CD4-positive, CD25-positive, alpha-beta regulatory T cell (primary cell): ENCODE measurements around the gene XYLT1. TPM values are rescaled to one million over a fixed set of nuclear protein-coding genes. Genes with fewer than 3 reads are reported as not detected.

Experiments
- ATAC-seq, 2 donors: fragments of 150-1000 bp; cut with Tn5 transposase; one replicate each; pipeline ENCODE4 v1.10.0; 2021; ENCODE audit warnings: low read depth in 2 of 2, moderate number of reproducible peaks in 2 of 2, moderate library complexity in 1 of 2
- DNase-seq, 3 donors: peaks; one replicate each; pipeline versions ENCODE4 v3.0.0 to v3.0.0-alpha.2; 2012 to 2022; ENCODE audit warnings: mixed read lengths in 1 of 3
- H3K27ac ChIP-seq: one replicate; pipeline ENCODE4 v1.7.0; 2013; ENCODE audit warnings: mild to moderate bottlenecking, low read length; ENCODE audit not compliant: insufficient read depth, poor library complexity, severe bottlenecking
- H3K27me3 ChIP-seq: one replicate; pipeline ENCODE4 v1.7.0; 2013; ENCODE audit warnings: low read length; ENCODE audit not compliant: control insufficient read depth, insufficient read depth
- H3K36me3 ChIP-seq: one replicate; pipeline ENCODE4 v1.7.0; 2013; ENCODE audit warnings: mild to moderate bottlenecking, low read length, moderate library complexity; ENCODE audit not compliant: control insufficient read depth, insufficient read depth
- H3K4me1 ChIP-seq: 2 replicates; pipeline ENCODE4 v1.7.0; 2013; ENCODE audit warnings: mild to moderate bottlenecking, low read length; ENCODE audit not compliant: insufficient read depth, control insufficient read depth, poor library complexity, severe bottlenecking
- H3K4me3 ChIP-seq: one replicate; pipeline ENCODE4 v1.7.0; 2013; ENCODE audit warnings: low read depth, mild to moderate bottlenecking, low read length, moderate library complexity
- H3K9me3 ChIP-seq, 2 experiments: 1 replicate in 1 of 2; 2 replicates in 1 of 2; pipeline ENCODE4 v1.7.0; 2013; ENCODE audit warnings: low read length in 2 of 2, mild to moderate bottlenecking in 1 of 2, moderate library complexity in 1 of 2; ENCODE audit not compliant: control insufficient read depth in 2 of 2
- H3K27ac Mint-ChIP-seq, 3 donors: one replicate each; pipeline ENCODE4 v1.8.0; 2020 to 2022; ENCODE audit warnings: mild to moderate bottlenecking in 3 of 3, mixed read lengths in 3 of 3, moderate library complexity in 2 of 3
- H3K27me3 Mint-ChIP-seq: one replicate; pipeline ENCODE4 v1.8.0; 2022; ENCODE audit warnings: mild to moderate bottlenecking, mixed read lengths
- H3K36me3 Mint-ChIP-seq: one replicate; pipeline ENCODE4 v1.8.0; 2020; ENCODE audit warnings: mixed read lengths
- H3K4me1 Mint-ChIP-seq, 4 donors: one replicate each; pipeline ENCODE4 v1.8.0; 2020 to 2022; ENCODE audit warnings: mixed read lengths in 4 of 4, mild to moderate bottlenecking in 1 of 4
- H3K4me3 Mint-ChIP-seq, 4 donors: one replicate each; pipeline ENCODE4 v1.8.0; 2020 to 2022; ENCODE audit warnings: mild to moderate bottlenecking in 4 of 4, mixed read lengths in 4 of 4, moderate library complexity in 3 of 4
- H3K9me3 Mint-ChIP-seq, 7 donors: one replicate each; pipeline ENCODE4 v1.8.0; 2020 to 2022; ENCODE audit warnings: mixed read lengths in 7 of 7, mild to moderate bottlenecking in 3 of 7, moderate library complexity in 2 of 7
- polyA plus RNA-seq, 4 donors: library from polyadenylated mRNA; unstranded; fragments of 300-500 nt; fragmentation: Illumina TruSeq; gene quantifications; one replicate each; pipeline ENCODE4 v1.2.3, GENCODE V29; 2021
- total RNA-seq: library from RNA; stranded (reverse); gene quantifications from one replicate; pipeline ENCODE4 v1.2.3, GENCODE V29; 2022

The XYLT1 gene
- total and polyA plus RNA-seq, 5 donors from 2014 or later = 0.68 to 26.3 (median 3.1) TPM

DNA sequence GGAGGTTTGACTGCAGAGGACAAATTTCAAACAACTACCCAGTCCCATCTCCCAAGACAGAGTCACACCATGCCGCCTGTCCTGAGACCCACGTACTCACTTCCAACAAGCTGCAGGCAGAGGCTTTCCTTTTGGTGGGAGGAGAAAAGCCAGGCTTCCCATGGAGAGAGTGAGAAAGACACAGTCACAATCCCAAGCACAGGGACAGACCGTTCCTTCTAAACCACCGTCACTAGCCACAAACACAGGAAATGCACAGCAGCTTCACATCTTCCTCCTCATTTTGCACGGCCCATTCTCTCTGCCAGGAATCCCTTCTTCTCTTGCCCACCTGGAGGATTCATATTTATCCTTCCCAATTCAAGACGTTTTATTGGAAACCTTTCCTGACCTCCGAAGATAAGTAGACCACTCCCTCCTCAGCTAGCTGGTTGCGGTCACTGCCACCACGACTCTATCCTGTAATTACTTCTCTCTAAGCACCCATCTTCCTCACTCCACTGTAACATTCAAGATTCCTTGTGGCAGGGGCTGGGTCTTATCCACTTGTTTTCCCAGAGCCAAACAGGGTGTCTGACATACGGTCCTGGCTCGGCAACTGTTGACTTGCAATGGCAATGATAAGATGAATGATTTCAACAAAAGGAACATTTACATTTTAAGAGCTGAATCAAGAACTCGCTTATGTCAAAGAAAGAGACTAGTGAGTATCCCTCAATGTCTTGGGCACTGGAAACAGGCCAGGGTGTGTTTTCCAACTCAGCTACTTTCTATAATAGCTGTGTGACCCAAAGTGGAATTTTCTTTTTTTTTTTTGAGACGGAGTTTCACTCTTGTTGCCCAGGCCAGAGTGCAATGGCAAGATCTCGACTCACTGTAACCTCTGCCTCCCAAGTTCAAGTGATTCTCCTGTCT lies 87.6 kb downstream of the XYLT1 start:
- Histone ChIP-seq H3K27ac (no peak overlapping the region), H3K4me3 (no peak overlapping the region), H3K36me3 (no peaks in the 10 kb centered on the region), H3K9me3 (no peaks in the 10 kb centered on the region), H3K27me3 (no peaks in the 10 kb centered on the region), H3K4me1 (no peaks in the 10 kb centered on the region)
- Mint-ChIP-seq H3K27me3 (peaks cover 5% of the 10 kb centered on the region), H3K27ac (peak overlapping the region in 2 of 3 donors; percentile 16 to 48), H3K4me3 (no peak overlapping the region), H3K9me3 (no peaks in the 10 kb centered on the region), H3K4me1 (peaks cover 9 to 61% (median 41%) of the 10 kb centered on the region in 4 donors), H3K36me3 (peaks cover 17% of the 10 kb centered on the region)
- DNase-seq (no peak), ATAC-seq (no peak)

DNA sequence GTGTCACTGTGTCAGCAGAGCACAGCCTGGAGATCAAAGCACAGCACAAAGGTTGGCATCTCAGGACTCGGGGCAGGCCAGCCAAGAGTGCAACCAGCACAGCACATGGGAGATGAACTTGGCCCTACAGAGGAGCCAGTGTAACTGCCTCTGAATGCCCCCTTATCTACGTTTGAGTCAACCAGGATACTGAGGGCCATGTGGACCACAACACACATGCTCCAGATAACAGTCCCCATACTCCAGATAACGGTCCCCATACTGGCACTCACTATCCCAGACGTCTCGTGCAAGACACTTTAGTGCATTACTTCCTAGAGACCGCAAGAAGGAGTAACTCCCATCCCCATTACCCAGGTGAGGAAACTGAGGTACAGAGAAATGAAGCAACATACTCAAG lies 88.2 kb downstream of the XYLT1 start:
- Histone ChIP-seq H3K4me1 (no peaks in the 10 kb centered on the region), H3K4me3 (no peak overlapping the region), H3K36me3 (no peaks in the 10 kb centered on the region), H3K27me3 (no peaks in the 10 kb centered on the region), H3K27ac (no peak overlapping the region), H3K9me3 (no peaks in the 10 kb centered on the region)
- no peaks in the 10 kb centered on the region for H3K9me3 Mint-ChIP-seq
- H3K27ac Mint-ChIP-seq = peak overlapping the region; percentile 16 to 84 (median 48)
- peaks cover 1% of the 10 kb centered on the region for H3K27me3 Mint-ChIP-seq
- no peak for ATAC-seq
- DNase-seq = no peak
- H3K4me1 Mint-ChIP-seq = peaks cover 15 to 61% (median 42%) of the 10 kb centered on the region in 4 donors
- H3K36me3 Mint-ChIP-seq = peaks cover 10% of the 10 kb centered on the region
- no peak overlapping the region for H3K4me3 Mint-ChIP-seq

DNA sequence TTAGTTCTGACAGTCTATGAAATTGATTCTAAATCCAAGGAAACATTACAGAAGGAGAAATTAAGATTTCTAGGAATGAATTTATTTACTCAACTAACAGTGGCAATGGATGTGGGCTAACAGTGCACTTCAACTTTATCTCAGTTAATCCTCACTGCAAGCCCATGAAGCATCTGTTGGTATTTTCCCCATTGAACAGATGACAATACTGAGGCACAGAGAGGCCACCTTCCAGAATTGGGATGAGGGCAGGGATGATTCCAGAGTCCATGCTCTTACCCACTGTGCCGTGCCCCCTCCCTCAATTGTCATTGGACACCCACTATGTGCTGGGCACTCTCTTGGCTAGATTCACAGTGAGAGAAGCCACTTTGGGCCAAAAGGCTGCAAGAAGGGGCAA lies 89.0 kb downstream of the XYLT1 start:
- Histone ChIP-seq H3K4me1 (no peaks in the 10 kb centered on the region), H3K36me3 (no peaks in the 10 kb centered on the region), H3K4me3 (no peak overlapping the region), H3K9me3 (no peaks in the 10 kb centered on the region), H3K27me3 (no peaks in the 10 kb centered on the region), H3K27ac (no peak overlapping the region)
- H3K27ac Mint-ChIP-seq = no peak overlapping the region
- no peak for ATAC-seq
- no peak for DNase-seq
- H3K27me3 Mint-ChIP-seq = no peaks in the 10 kb centered on the region
- H3K36me3 Mint-ChIP-seq = peaks cover 10% of the 10 kb centered on the region
- peaks cover 15 to 60% (median 40%) of the 10 kb centered on the region in 4 donors for H3K4me1 Mint-ChIP-seq
- H3K9me3 Mint-ChIP-seq = no peaks in the 10 kb centered on the region
- H3K4me3 Mint-ChIP-seq = no peak overlapping the region

DNA sequence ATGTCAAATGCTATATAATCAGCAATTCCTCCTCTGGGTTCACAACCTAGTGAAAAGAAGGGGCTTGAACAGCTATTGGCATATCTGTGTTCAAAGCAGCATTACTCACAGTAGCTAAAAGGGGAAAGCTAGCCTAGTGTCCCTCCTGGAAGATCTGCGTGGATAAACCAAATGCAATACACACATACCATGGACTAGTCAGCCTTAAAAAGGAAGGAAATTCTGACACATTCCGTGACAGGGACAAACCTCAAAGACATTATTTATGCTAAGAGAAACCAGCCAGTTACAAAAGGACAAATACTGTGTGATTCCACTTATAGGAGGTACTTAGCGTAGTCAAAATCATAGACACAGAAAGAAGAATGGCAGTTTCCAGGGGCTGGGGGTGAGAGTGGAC lies 90.1 kb downstream of the XYLT1 start:
- Histone ChIP-seq H3K4me3 (no peak overlapping the region), H3K9me3 (no peaks in the 10 kb centered on the region), H3K4me1 (no peaks in the 10 kb centered on the region), H3K27ac (no peak overlapping the region), H3K27me3 (no peaks in the 10 kb centered on the region), H3K36me3 (no peaks in the 10 kb centered on the region)
- ATAC-seq = peak in 1 of 2 donors; percentile 26
- Mint-ChIP-seq H3K4me3 (no peak overlapping the region), H3K36me3 (peaks cover 10% of the 10 kb centered on the region), H3K27me3 (no peaks in the 10 kb centered on the region), H3K9me3 (no peaks in the 10 kb centered on the region), H3K4me1 (peaks cover 12 to 60% (median 33%) of the 10 kb centered on the region in 4 donors), H3K27ac (peak overlapping the region in 1 of 3 donors; percentile 65)
- DNase-seq = no peak

GRCh38 chr16:17379121-17379571 lies 91.6 kb downstream of the XYLT1 start:
- DNase-seq (no peak), ATAC-seq (no peak)
- H3K4me3 ChIP-seq = no peak overlapping the region
- H3K27me3 ChIP-seq = no peaks in the 10 kb centered on the region
- no peaks in the 10 kb centered on the region for H3K4me1 ChIP-seq
- H3K9me3 ChIP-seq = no peaks in the 10 kb centered on the region
- no peaks in the 10 kb centered on the region for H3K27me3 Mint-ChIP-seq
- H3K4me3 Mint-ChIP-seq = no peak overlapping the region
- H3K27ac ChIP-seq = no peak overlapping the region
- H3K9me3 Mint-ChIP-seq = no peaks in the 10 kb centered on the region
- peaks cover 10% of the 10 kb centered on the region for H3K36me3 Mint-ChIP-seq
- H3K4me1 Mint-ChIP-seq = peaks cover 16 to 70% (median 34%) of the 10 kb centered on the region in 4 donors
- no peaks in the 10 kb centered on the region for H3K36me3 ChIP-seq
- H3K27ac Mint-ChIP-seq = peak overlapping the region in 1 of 3 donors; percentile 51

GRCh38 chr16:17377360-17378324 lies 93.1 kb downstream of the XYLT1 start:
- no peaks in the 10 kb centered on the region for H3K9me3 ChIP-seq
- no peaks in the 10 kb centered on the region for H3K4me1 ChIP-seq
- DNase-seq (no peak), ATAC-seq (peak; percentile 42 to 45)
- peak overlapping the region in 1 of 4 donors; percentile 15 for H3K4me3 Mint-ChIP-seq
- H3K27me3 Mint-ChIP-seq = no peaks in the 10 kb centered on the region
- peaks cover 10 to 67% (median 33%) of the 10 kb centered on the region in 4 donors for H3K4me1 Mint-ChIP-seq
- H3K27me3 ChIP-seq = no peaks in the 10 kb centered on the region
- H3K27ac ChIP-seq = no peak overlapping the region
- H3K9me3 Mint-ChIP-seq = no peaks in the 10 kb centered on the region
- peaks cover 5% of the 10 kb centered on the region for H3K36me3 Mint-ChIP-seq
- no peaks in the 10 kb centered on the region for H3K36me3 ChIP-seq
- H3K4me3 ChIP-seq = no peak overlapping the region
- peak overlapping the region; percentile 31 to 83 (median 69) for H3K27ac Mint-ChIP-seq

DNA sequence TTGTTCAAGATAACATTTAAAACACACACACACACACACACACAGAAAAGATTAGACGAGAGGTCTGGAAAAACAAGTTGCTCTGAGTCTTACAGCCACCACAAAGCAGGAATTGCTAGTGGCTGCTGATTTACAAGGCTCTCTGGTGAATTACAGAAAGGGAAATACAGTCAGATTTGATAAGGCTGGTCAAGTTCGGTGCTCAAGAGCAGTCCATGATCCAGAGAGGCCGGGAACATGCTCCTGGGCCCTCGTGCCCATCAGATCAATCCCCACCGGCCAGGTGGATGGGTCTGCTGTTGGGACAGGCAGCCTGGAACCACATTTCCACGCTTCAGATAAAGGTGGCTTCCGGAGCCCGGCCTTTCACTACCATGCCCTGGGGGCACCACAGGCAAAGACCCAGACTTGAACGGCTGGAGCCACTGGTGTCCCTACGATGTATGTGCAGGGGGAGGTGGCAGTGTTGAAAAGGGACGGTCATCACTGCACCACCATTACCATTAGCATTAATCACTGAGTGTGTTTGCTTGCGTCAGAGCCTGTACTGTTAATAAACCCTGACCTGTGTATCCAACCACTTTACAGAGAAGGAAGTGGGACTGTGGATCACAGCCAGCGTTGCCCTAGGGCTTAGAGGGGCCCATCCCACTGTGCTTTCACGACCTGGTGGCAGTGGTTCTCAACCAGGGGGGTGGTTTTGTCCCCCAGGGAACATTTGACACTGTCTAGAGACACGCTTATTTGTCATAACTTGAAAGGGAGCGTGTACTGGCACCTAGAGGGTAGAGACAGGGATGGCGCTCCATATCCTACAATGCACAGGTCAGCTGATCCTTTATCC lies 95.1 kb downstream of the XYLT1 start:
- peaks cover 14% of the 10 kb centered on the region for H3K4me1 ChIP-seq
- no peaks in the 10 kb centered on the region for H3K9me3 Mint-ChIP-seq
- DNase-seq = no peak
- peak; percentile 29 to 31 for ATAC-seq
- H3K27ac Mint-ChIP-seq = peak overlapping the region in 2 of 3 donors; percentile 4 to 29
- H3K4me1 Mint-ChIP-seq = peaks cover 18 to 79% (median 45%) of the 10 kb centered on the region in 4 donors
- peak overlapping the region in 1 of 4 donors; percentile 21 for H3K4me3 Mint-ChIP-seq
- no peak overlapping the region for H3K27ac ChIP-seq
- no peaks in the 10 kb centered on the region for H3K36me3 ChIP-seq
- H3K27me3 Mint-ChIP-seq = no peaks in the 10 kb centered on the region
- H3K27me3 ChIP-seq = no peaks in the 10 kb centered on the region
- H3K36me3 Mint-ChIP-seq = peaks cover 2% of the 10 kb centered on the region
- no peaks in the 10 kb centered on the region for H3K9me3 ChIP-seq
- no peak overlapping the region for H3K4me3 ChIP-seq
